Muscle of leg (tissue), 11 donors: ENCODE data around the gene RNF150. TPM values are rescaled to one million over a fixed set of nuclear protein-coding genes. Genes with fewer than 3 reads are reported as not detected.

Experiments
- DNase-seq: peaks from one replicate; pipeline ENCODE4 v3.0.0; 2013
- H3K27ac ChIP-seq: one replicate; pipeline ENCODE4 v1.5.1; 2013; ENCODE audit warnings: mild to moderate bottlenecking, low read length, control low read depth
- H3K27me3 ChIP-seq: one replicate; pipeline ENCODE4 v1.6.1; 2013; ENCODE audit warnings: low read length; ENCODE audit not compliant: control insufficient read depth, insufficient read depth
- H3K36me3 ChIP-seq: one replicate; pipeline ENCODE4 v1.6.1; 2013; ENCODE audit warnings: low read length; ENCODE audit not compliant: control insufficient read depth, insufficient read depth
- H3K4me1 ChIP-seq: one replicate; pipeline ENCODE4 v1.6.1; 2013; ENCODE audit warnings: low read length; ENCODE audit not compliant: control insufficient read depth, insufficient read depth
- H3K4me3 ChIP-seq: one replicate; pipeline ENCODE4 v1.5.1; 2013; ENCODE audit warnings: low read length, control low read depth
- H3K9me3 ChIP-seq: replicated peaks from 2 replicates; pipeline ENCODE4 v1.6.1; 2013; ENCODE audit warnings: low read depth, low read length; ENCODE audit not compliant: control insufficient read depth
- WGBS: methylation state at CpG from one replicate; pipeline ENCODE4 v1.1.5; 2013; ENCODE audit warnings: missing lambda C conversion rate; ENCODE audit not compliant: insufficient coverage; 5-methylcytosine and 5-hydroxymethylcytosine counted together
- polyA plus RNA-seq, 8 donors: library from polyadenylated mRNA; unstranded; fragments of 120-200 nt; gene quantifications; one replicate each; pipeline versions ENCODE4 v1.2.1 to v1.2.3, GENCODE V29; 2013; ENCODE audit warnings: inconsistent platforms in 1 of 8, low replicate concordance in 1 of 8; ENCODE audit not compliant: insufficient read length in 8 of 8, insufficient read depth in 1 of 8
- total RNA-seq: library from RNA; stranded (reverse); fragments of 120-200 nt; gene quantifications from one replicate; pipeline ENCODE4 v1.2.4, GENCODE V29; 2013

Gene RNF150
- total and polyA plus RNA-seq, 9 donors = 21.0 to 44.6 (median 33.8) TPM

DNA sequence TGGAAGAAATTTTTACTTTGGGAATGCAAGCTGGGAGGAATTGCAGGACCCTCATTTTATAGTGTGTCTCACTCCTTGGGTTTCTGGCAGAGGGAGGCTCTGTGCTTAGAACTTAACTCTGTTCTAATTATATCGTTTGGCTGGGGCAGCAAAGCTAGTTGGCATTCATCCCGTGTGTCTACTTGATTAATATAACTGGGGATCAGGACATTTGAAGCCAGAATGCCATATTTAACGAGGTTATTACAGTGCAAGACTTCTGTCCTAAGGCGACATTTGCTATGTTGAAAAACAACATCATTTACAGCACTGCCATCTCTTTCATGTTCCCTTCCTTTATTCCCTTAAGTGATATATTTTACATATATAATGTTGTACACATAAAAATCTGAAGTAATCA is 198.0 kb downstream of the RNF150 start:
- Histone ChIP-seq H3K4me1 (peaks cover 19% of the 10 kb centered on the region), H3K36me3 (peaks cover 4% of the 10 kb centered on the region), H3K27me3 (no peaks in the 10 kb centered on the region), H3K27ac (peak overlapping the region; percentile 21), H3K4me3 (no peak overlapping the region), H3K9me3 (no peaks in the 10 kb centered on the region)
- peak; percentile 75 for DNase-seq
- 17% methylated on average over 1 of the region's 4 CpGs for WGBS

GRCh38 chr4:140932501-140933045 is 200.7 kb downstream of the RNF150 start:
- H3K4me3 ChIP-seq = no peak overlapping the region
- no peaks in the 10 kb centered on the region for H3K9me3 ChIP-seq
- H3K27me3 ChIP-seq = no peaks in the 10 kb centered on the region
- DNase-seq = no peak
- H3K4me1 ChIP-seq = peaks cover 11% of the 10 kb centered on the region
- WGBS = no CpG with 5 or more reads among the region's 2 CpGs
- no peak overlapping the region for H3K27ac ChIP-seq
- H3K36me3 ChIP-seq = peaks cover 6% of the 10 kb centered on the region

DNA sequence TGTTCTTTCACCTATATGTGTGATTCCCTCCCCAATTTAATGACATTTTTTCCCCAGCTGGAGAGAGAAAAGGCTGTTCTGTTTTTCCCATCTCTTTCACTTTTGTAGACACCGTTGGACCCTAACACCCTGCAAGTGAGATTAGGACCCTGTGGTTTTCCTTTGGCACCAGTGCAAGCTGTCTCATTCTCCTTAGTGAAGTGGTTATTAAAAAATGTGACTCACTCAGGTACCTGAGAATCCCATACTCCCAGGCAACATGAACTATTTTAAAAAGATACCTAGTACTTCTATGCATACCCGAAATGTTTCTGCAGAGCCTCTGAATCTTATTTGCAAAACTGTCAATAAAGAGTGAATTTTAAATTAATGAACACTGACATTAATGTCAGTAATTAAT is 201.4 kb downstream of the RNF150 start:
- Histone ChIP-seq H3K4me1 (peaks cover 11% of the 10 kb centered on the region), H3K27me3 (no peaks in the 10 kb centered on the region), H3K27ac (no peak overlapping the region), H3K4me3 (no peak overlapping the region), H3K36me3 (peaks cover 6% of the 10 kb centered on the region), H3K9me3 (no peaks in the 10 kb centered on the region)
- WGBS = no CpG with 5 or more reads among the region's 2 CpGs
- DNase-seq = no peak

- no peaks in the 10 kb centered on the region for H3K9me3 ChIP-seq
- WGBS = 92% methylated on average over 7 of the region's 7 CpGs
- H3K4me1 ChIP-seq = peaks cover 11% of the 10 kb centered on the region
- no peak overlapping the region for H3K4me3 ChIP-seq
- H3K27ac ChIP-seq = no peak overlapping the region
- H3K36me3 ChIP-seq = peaks cover 10% of the 10 kb centered on the region
- no peaks in the 10 kb centered on the region for H3K27me3 ChIP-seq
- DNase-seq = no peak
Observed at GRCh38 chr4:140930557-140930956, 202.7 kb downstream of the RNF150 start.

GRCh38 chr4:140930011-140930410 is 203.3 kb downstream of the RNF150 start:
- no peak overlapping the region for H3K4me3 ChIP-seq
- no peaks in the 10 kb centered on the region for H3K9me3 ChIP-seq
- H3K27ac ChIP-seq = no peak overlapping the region
- peaks cover 11% of the 10 kb centered on the region for H3K36me3 ChIP-seq
- peaks cover 8% of the 10 kb centered on the region for H3K4me1 ChIP-seq
- DNase-seq = no peak
- no peaks in the 10 kb centered on the region for H3K27me3 ChIP-seq
- 80% methylated on average over 1 of the region's 3 CpGs for WGBS

DNA sequence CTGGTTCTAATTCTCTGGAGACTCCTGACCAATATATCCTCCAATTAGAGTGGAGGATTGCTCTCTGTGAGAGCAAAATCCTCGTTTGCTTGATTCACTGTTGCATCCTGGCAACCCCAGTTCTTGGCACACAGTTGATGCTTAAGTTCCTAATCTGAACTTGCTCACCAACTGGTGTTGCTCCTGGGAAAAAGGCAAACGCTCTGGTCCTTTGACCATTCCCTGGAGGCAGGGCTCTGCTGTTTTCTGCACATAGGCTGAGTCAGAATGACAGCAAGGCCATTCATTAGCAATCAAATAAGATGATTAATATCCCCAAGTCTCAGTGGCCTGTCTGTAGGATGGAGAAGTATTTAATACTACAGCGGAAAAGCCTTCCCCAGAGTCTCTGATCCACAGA is 204.4 kb downstream of the RNF150 start:
- no peak for DNase-seq
- 33% methylated on average over 2 of the region's 3 CpGs for WGBS
- Histone ChIP-seq H3K4me3 (no peak overlapping the region), H3K27me3 (no peaks in the 10 kb centered on the region), H3K36me3 (peaks cover 11% of the 10 kb centered on the region), H3K4me1 (peaks cover under 1% of the 10 kb centered on the region), H3K9me3 (no peaks in the 10 kb centered on the region), H3K27ac (no peak overlapping the region)

DNA sequence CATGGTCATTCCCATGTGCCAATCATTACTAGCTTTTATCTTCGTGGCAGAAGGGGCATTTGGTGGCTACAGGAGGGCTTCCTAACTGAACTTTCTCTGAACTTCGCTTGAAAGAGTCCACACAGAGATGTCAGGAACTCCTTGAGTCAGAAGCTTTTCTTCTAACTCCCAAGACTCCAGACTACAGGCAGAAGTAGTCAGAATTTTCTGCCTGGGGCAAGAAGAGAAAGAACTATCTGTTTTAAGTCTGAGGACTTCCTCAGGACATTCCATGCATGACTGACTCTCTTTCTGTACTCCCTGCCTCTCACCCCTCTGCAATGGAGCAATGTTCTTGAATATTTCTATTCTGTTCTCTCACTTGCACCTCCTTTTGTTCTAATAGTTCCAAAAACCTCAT is 206.6 kb downstream of the RNF150 start:
- H3K27ac ChIP-seq = no peak overlapping the region
- WGBS = 71% methylated on average over 1 of the region's 2 CpGs

DNA sequence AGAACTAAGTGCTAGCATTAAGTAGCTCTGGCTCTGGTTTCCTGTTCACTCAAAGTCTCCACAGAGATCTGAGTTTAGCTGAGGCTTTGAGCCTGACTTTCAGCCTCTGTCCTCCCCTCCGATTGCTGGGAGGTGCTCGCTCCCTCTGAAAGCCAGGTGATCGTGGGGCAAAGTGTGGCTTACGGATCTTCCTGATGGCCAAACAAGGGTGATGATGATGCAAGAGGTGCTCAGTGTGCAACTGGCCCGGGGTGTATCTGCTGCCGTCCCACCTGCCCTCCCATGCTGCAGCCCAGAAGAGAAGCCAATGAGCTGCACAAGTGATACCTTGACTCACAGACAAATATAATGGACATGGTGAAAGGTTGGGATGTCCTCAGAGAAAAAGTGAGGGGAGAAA is 207.9 kb downstream of the RNF150 start:
- DNase-seq = no peak
- WGBS = 59% methylated on average over 5 of the region's 6 CpGs
- Histone ChIP-seq H3K36me3 (peaks cover 8% of the 10 kb centered on the region), H3K4me1 (no peaks in the 10 kb centered on the region), H3K27ac (no peak overlapping the region), H3K4me3 (no peak overlapping the region), H3K27me3 (no peaks in the 10 kb centered on the region), H3K9me3 (no peaks in the 10 kb centered on the region)

More for the DNA sequence above, 206.6 kb downstream of the RNF150 start:
- Histone ChIP-seq H3K9me3 (no peaks in the 10 kb centered on the region), H3K36me3 (peaks cover 11% of the 10 kb centered on the region), H3K4me1 (no peaks in the 10 kb centered on the region), H3K27me3 (no peaks in the 10 kb centered on the region), H3K4me3 (no peak overlapping the region)
- DNase-seq = no peak

GRCh38 chr4:140924761-140925392 is 208.4 kb downstream of the RNF150 start:
- WGBS = no CpG with 5 or more reads among the region's 3 CpGs
- H3K9me3 ChIP-seq = no peaks in the 10 kb centered on the region
- no peak for DNase-seq
- H3K27ac ChIP-seq = no peak overlapping the region
- H3K4me1 ChIP-seq = no peaks in the 10 kb centered on the region
- H3K27me3 ChIP-seq = no peaks in the 10 kb centered on the region
- no peak overlapping the region for H3K4me3 ChIP-seq
- H3K36me3 ChIP-seq = peaks cover 5% of the 10 kb centered on the region

- no peaks in the 10 kb centered on the region for H3K27me3 ChIP-seq
- no peak overlapping the region for H3K27ac ChIP-seq
- H3K4me3 ChIP-seq = no peak overlapping the region
- peaks cover 8% of the 10 kb centered on the region for H3K36me3 ChIP-seq
- DNase-seq = no peak
- WGBS = no CpG with 5 or more reads among the region's 3 CpGs
- peaks cover 28% of the 10 kb centered on the region for H3K4me1 ChIP-seq
- H3K9me3 ChIP-seq = no peaks in the 10 kb centered on the region
Observed at GRCh38 chr4:140906993-140907962, 226.0 kb downstream of the RNF150 start.
